Measurements from ENCODE around the gene NFE2L3. TPM values are rescaled to one million over a fixed set of nuclear protein-coding genes. Genes with fewer than 3 reads are reported as not detected.
"Not testable (repeated sequence)": the region's sequence is repeated elsewhere in the genome, so short reads cannot be mapped to it uniquely, and the experiment has no call there.

The NFE2L3 gene
- total RNA-seq, 3 donors from 2014 or later: 2.2 to 5.8 (median 4.9) TPM

GRCh38 chr7:26147030-26147429 lies 5.0 kb upstream of the NFE2L3 start:
- intact Hi-C loops (cut with DNase I; ENCODE audit: low total_unique reads): no loop called here
- Histone ChIP-seq H3K36me3 (no peaks in the 10 kb centered on the region), H3K4me3 (no peak overlapping the region), H3K27me3 (no peaks in the 10 kb centered on the region), H3K27ac (no peak overlapping the region), H3K9me3 (peaks cover 0 to 6% of the 10 kb centered on the region in 2 donors), H3K4me1 (no peaks in the 10 kb centered on the region)
- no peak for DNase-seq (ENCODE audit: low spot score in 2 of 2)
- TF ChIP-seq CTCF (IDR thresholded peaks at IDR 0.05) (no peak), POLR2AphosphoS5 (IDR thresholded peaks at IDR 0.05) (no peak), POLR2A (IDR thresholded peaks at IDR 0.05) (no peak)

GRCh38 chr7:26147646-26148306 lies 4.2 kb upstream of the NFE2L3 start:
- DNase-seq (ENCODE audit: low spot score in 2 of 2); intact Hi-C loops (cut with DNase I; ENCODE audit: low total_unique reads); H3K4me3 ChIP-seq; H3K27ac ChIP-seq; H3K9me3 ChIP-seq; H3K4me1 ChIP-seq; H3K36me3 ChIP-seq; H3K27me3 ChIP-seq: not testable (repeated sequence)

- H3K36me3 ChIP-seq; H3K27ac ChIP-seq; intact Hi-C loops (cut with DNase I; ENCODE audit: low total_unique reads); H3K4me1 ChIP-seq; H3K27me3 ChIP-seq; DNase-seq (ENCODE audit: low spot score in 2 of 2); H3K9me3 ChIP-seq; H3K4me3 ChIP-seq: not testable (repeated sequence)
Observed at GRCh38 chr7:26148307-26148700, 3.7 kb upstream of the NFE2L3 start.

GRCh38 chr7:26149391-26149977 lies 2.5 kb upstream of the NFE2L3 start:
- intact Hi-C loops (cut with DNase I; ENCODE audit: low total_unique reads): no loop called here

GRCh38 chr7:26151096-26151495 lies 902 bp upstream of the NFE2L3 start:
- TF ChIP-seq POLR2A (IDR thresholded peaks at IDR 0.05) (no peak), POLR2AphosphoS5 (IDR thresholded peaks at IDR 0.05) (no peak), CTCF (IDR thresholded peaks at IDR 0.05) (no peak)
- H3K27me3 ChIP-seq: no peaks in the 10 kb centered on the region
- H3K36me3 ChIP-seq: no peaks in the 10 kb centered on the region
- intact Hi-C loops (cut with DNase I; ENCODE audit: low total_unique reads): no loop called here
- H3K27ac ChIP-seq: no peak overlapping the region
- DNase-seq (ENCODE audit: low spot score in 2 of 2): no peak
- no peaks in the 10 kb centered on the region for H3K4me1 ChIP-seq
- H3K9me3 ChIP-seq: peaks cover 0 to 6% of the 10 kb centered on the region in 2 donors
- no peak overlapping the region for H3K4me3 ChIP-seq

More at GRCh38 chr7:26149391-26149977, 2.5 kb upstream of the NFE2L3 start:
- H3K27me3 ChIP-seq: no peaks in the 10 kb centered on the region
- peaks cover 0 to 6% of the 10 kb centered on the region in 2 donors for H3K9me3 ChIP-seq
- TF ChIP-seq CTCF (IDR thresholded peaks at IDR 0.05): no peak
- no peak for TF ChIP-seq POLR2A (IDR thresholded peaks at IDR 0.05)
- no peak for TF ChIP-seq POLR2AphosphoS5 (IDR thresholded peaks at IDR 0.05)
- H3K4me3 ChIP-seq: no peak overlapping the region
- H3K27ac ChIP-seq: no peak overlapping the region
- H3K4me1 ChIP-seq: no peaks in the 10 kb centered on the region
- no peaks in the 10 kb centered on the region for H3K36me3 ChIP-seq
- DNase-seq (ENCODE audit: low spot score in 2 of 2): no peak

GRCh38 chr7:26151650-26151952 lies 397 bp upstream of the NFE2L3 start:
- H3K4me3 ChIP-seq: peak overlapping the region; percentile 47 to 70 (median 59)
- TF ChIP-seq POLR2A (IDR thresholded peaks at IDR 0.05) (no peak), POLR2AphosphoS5 (IDR thresholded peaks at IDR 0.05) (no peak), CTCF (IDR thresholded peaks at IDR 0.05) (no peak)
- no peaks in the 10 kb centered on the region for H3K36me3 ChIP-seq
- peaks cover 0 to 6% of the 10 kb centered on the region in 2 donors for H3K9me3 ChIP-seq
- no peak overlapping the region for H3K27ac ChIP-seq
- no peaks in the 10 kb centered on the region for H3K4me1 ChIP-seq
- H3K27me3 ChIP-seq: no peaks in the 10 kb centered on the region
- intact Hi-C loops (cut with DNase I; ENCODE audit: low total_unique reads): no loop called here
- no peak for DNase-seq (ENCODE audit: low spot score in 2 of 2)

- peak overlapping the region; percentile 47 to 70 (median 59) for H3K4me3 ChIP-seq
- H3K9me3 ChIP-seq; H3K27ac ChIP-seq; H3K36me3 ChIP-seq; intact Hi-C loops (cut with DNase I; ENCODE audit: low total_unique reads); DNase-seq (ENCODE audit: low spot score in 2 of 2); H3K4me1 ChIP-seq; H3K27me3 ChIP-seq: not testable (repeated sequence)
Observed at GRCh38 chr7:26152782-26153240, 813 bp downstream of the NFE2L3 start.

Measured in breast epithelium (tissue), 4 donors.